ENCODE data around the gene ABHD12.
"Not testable (repeated sequence)": the region's sequence is repeated elsewhere in the genome, so short reads cannot be mapped to it uniquely, and the experiment has no call there.

The ABHD12 gene

DNA sequence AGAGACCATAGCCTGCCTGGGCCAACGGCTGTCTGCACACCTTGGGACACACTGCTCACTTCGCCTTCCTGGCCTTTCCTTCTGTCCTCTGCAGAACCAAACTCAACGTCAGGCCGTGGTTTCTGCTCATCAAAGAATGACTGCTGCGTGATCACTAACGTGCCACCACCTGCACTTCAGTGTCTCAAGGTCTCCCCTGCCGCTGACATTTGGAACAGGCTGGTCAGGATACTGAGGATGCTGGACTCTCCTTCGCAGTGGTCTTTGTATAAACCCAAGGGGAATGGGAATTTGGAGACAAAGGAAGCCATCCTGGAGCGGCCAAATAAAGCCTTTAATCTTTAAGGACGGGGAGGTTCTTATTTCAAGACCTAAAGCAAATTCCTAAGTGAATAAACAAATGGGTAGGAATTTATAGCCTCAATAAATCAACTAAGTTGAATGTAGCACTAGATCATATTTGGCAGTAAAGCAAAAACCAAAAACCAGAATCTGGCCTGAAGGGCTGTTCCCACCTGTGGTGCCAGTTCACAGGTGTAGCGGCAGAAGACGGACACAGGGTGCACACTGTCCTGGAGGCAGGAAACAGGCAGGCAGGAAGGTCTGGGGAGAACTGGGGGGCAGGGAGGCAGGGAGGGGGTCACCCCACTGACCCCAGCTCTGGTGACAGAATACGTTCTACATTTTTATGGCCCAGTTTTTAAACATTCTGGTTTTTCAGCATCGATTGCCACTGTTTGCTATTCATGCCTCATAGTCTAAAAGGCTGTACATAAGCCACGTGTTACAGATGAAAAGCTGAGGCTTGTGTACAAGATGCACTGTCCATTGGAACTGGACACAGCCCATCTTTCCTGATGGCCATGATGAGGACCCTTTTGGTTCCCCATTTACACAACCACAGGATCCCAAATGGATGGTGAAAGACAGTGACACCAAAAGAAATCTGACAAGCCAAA lies 36.6 kb downstream of the ABHD12 start:
- no peak for DNase-seq (ENCODE audit: low spot score)

GRCh38 chr20:25353353-25353746 lies 37.3 kb downstream of the ABHD12 start:
- DNase-seq (ENCODE audit: low spot score) = no peak

DNA sequence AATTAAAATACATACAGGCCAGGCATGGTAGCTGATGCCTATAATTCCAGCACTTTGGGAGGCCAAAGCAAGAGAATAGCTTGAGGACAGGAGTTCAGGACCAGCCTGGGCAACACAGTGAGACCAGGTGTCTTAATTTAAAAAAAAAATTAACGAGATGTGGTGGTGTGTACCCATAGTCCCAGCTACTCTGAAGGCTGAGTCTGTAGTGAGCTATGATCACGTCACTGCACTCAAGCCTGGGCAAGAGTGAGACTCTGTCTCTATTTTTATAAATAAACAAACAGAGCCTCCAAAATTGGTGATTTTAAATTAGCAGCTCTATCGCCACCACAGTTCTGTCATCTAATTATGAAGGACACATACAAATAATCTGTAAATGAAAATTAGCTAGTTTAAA lies 37.9 kb downstream of the ABHD12 start:
- no peak for DNase-seq (ENCODE audit: low spot score)

- no peak for DNase-seq (ENCODE audit: low spot score)
Observed at GRCh38 chr20:25351024-25351360, 39.6 kb downstream of the ABHD12 start.

DNA sequence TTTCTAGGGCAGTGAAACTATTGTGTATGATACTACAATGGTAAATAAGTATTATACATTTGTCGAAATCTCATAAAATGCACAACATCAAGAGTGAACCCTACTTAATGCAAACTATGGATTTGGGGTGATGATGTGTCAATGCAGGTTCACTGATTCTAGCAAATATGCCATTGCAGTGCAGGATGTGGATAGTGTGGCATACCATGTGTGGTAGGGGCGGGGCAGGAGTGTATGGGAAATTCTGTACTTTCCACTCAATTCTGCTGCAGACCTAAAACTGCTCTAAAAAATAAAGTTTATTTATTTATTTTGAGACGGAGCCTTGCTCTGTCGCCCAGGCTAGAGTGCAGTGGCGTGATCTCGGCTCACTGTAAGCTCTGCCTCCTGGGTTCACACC lies 44.3 kb downstream of the ABHD12 start:
- peak; percentile 7 for DNase-seq (ENCODE audit: low spot score)

DNA sequence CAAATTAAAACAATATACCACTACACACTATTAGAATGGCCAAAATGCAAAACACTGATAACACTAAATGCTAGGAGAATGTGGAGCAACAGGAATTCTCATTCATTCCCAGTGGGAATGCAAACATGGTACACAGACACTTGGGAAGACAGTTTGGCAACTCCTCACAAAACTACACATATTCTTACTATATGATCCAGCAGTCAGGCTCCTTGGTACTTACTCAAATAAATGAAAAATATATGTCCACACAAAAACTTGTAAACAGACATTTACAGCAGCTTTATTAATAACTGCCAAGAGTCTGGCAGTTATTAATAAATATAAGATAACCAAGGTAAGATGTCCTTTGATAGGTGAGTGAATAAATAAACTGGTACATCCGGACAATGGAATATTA lies 44.9 kb downstream of the ABHD12 start:
- DNase-seq (ENCODE audit: low spot score) = no peak

DNA sequence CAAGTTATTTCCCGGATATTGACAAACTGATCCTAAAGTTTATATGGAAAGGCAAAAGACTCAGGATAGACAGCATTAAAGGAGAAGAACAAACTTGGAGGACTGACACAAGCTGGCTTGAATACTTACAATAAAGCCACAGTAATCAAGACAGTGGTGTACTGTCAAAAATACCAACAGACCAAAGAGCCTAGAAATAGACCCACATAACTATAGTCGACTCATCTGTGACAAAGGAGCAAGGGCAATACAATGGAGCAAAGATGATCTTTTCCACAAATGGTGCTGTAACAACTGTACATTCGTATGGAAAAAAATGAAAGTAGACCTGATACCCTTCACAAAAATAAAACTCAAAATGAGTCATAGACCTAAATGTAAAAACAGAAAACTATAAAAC lies 46.0 kb downstream of the ABHD12 start:
- no peak for DNase-seq (ENCODE audit: low spot score)

- no peak for DNase-seq (ENCODE audit: low spot score)
Observed at GRCh38 chr20:25341716-25342680, 48.6 kb downstream of the ABHD12 start.

DNA sequence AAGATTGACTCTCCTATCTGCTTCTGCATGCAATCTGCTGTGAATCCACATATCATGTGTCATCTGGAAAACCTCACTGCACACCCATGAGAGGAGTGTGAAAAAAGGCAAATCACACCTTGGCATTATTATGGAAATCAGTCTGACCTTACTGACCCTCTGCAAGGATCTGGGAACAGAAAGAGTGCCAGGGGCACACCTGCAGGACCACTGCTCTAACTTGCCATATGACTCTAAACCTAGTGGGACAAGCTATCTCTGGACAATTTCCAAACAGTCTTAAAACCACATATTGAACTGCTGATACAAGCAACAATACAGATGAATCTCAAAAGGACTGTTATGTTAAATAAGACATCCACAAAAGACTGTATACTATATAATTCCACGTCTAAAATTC lies 50.3 kb downstream of the ABHD12 start:
- no peak for DNase-seq (ENCODE audit: low spot score)

- no peak for DNase-seq (ENCODE audit: low spot score)
Observed at GRCh38 chr20:25339608-25340007, 51.0 kb downstream of the ABHD12 start.

GRCh38 chr20:25338112-25339023 lies 52.3 kb downstream of the ABHD12 start:
- DNase-seq (ENCODE audit: low spot score) = no peak

DNA sequence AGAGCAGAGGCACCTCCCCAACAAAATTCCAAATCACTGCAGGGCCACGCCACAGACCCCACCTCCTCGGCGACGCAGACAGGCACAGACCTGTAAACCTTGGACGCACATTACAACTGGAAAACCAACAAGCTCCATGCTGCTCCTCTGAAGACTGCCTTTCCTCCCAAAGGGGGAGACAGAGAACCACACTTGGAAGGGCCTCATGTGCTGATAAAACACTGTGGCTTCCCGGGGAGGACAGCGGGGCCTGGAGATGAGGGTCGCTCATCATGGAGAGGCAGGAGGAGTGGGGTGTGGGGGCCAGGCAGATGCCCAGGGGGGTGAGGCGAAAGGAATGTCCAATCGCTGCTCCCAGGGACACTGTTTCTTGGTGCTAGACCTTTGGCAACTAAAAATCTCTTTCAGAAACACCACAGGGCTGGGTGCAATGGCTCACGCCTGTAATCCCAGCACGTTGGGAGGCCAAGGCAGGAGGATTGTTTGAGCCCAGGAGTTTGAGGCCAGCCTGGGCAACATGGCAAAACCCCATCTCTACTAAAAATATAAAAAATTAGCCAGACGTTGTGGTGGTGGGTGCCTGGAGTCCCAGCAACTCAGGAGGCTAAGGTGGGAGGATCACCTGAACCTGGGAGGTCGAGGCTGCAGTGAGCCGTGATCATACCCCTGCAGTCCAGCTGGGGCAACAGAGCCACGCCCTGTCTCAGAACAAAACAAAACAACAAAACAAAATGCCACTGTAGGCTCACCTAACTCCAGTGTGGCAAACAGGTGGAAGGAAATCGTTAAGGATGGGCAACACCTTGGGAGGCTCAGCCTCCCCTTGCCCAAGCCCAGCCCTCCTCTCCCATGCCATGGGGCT lies 53.8 kb downstream of the ABHD12 start:
- no peak for DNase-seq (ENCODE audit: low spot score)

- DNase-seq (ENCODE audit: low spot score) = not testable (repeated sequence)
Observed at GRCh38 chr20:25334972-25335371, 55.7 kb downstream of the ABHD12 start.

DNA sequence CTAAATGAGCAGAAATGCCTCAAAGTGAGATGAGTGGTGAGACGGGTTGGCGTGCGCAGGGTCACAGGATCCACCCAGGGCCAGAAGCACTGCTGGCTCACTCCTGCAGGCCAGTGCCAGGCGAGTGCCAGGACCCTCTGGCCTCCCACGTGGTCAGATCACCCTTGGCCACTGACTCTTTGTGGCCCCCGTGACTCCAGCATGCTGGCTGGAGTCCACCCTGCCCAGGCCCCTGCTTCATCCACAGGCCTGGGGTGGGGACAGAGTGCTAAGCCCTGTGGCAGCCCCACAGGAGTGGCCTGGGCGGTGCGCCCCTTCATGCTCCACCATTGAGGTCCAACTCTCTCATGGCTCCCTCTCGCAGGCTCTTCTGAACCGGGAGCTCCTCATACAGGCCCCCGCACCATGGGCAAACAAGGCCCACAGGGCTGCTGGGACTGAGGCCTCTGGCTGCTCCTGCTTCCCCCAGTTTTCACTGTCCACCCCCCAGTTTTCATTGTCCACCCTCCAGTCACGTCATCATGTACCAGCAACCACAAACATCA lies 61.6 kb downstream of the ABHD12 start:
- DNase-seq (ENCODE audit: low spot score) = no peak

GRCh38 chr20:25327521-25328235 lies 63.0 kb downstream of the ABHD12 start:
- DNase-seq (ENCODE audit: low spot score) = no peak

DNA sequence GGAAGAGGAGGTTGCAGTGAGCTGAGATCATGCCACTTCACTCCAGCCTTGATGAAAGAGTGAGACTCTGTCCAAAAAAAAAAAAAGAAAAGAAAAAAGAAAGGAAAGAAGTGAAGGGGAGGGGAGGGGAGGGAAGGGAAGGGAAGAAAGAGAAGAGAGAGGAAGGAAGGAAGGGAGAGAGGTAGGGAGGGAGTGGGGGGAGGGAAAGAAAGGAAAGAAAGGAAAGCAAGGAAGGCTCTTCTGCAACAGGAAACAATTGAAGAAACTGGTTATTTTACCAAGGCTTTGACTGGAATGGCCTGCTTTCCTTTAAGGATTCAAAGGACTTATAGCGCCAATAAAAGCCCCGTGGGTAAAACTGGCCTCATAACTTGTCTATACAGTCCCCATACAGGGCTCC lies 64.6 kb downstream of the ABHD12 start:
- DNase-seq (ENCODE audit: low spot score) = no peak

DNA sequence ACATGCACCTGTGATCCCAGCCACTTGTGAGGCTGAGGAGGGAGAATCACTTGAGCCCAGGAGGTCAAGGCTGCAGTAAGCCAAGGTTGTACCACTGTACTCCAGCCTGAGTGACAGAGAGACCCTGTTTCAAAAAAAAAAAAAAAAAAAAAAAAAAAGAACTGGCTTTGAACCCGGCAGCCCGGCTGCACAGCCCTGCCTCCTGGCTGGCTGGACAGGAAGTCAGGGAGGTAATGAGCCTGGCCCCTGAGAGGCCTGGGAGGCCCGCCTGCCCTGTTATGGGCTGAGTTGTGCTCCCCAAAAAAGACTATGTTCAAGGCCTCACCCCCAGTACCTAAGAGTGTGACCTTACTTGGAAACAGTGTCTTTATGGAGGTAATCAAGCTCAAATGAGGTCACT lies 65.6 kb downstream of the ABHD12 start:
- DNase-seq (ENCODE audit: low spot score) = no peak

DNA sequence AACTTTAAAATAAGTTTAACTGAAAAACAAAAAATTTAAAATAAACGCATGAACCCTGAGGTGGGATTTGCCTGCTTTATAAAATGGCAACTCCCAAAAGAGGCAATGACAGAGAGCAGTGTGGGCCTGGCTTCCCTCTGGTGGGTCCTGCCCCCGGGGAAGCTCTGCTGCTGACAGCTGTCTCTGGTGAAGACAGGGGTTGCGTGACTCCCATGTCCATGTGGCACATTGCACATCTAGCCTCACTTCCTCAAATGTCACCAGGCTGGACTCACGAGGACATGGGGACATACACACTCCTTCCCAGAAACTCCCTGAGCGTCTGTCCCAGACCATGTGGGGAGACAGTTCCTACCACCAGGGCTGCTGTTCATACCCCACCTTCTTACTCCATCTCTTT lies 66.2 kb downstream of the ABHD12 start:
- DNase-seq (ENCODE audit: low spot score) = no peak

DNA sequence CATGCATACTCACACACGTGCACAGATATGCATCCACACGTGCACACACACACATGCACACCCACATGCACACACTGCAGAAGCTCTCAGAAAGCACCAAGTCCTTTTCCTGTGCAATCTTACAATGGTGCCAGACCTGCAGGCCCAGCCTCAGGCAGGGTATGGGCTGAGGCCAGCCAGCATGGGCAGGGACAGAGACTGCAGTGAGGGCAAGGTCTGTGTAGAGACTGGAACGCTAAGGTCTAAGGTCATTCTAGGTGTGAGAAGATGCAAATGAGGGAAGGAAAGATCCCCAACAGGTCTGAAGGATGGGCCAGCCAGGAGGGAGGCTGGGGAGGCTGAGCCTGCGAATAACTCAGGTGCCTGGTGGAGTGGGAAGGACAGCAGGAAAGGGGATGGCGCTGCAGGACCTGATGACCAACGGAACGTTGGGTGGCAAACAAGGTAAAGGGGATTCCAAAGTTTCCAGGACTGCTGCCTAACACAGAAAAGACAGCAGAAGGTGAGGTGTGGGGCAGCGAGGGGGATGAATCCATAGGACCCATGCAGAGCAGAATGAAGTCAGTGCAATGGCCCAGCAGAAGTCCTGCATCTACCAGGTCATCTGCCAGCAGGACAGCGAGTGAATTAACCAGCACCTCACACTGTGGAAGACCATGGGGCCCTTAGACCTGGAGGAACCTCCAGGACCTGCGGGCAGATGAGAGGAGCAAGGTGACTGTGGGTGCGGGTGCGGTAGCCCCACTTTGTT lies 67.0 kb downstream of the ABHD12 start:
- DNase-seq (ENCODE audit: low spot score) = no peak
